Activated CD4-positive, alpha-beta T cell treated with anti-CD3 and anti-CD28 coated beads, Interleukin-2, amount 10 ng/mL, durations not matched to agents 24 days and 14 days (primary cell): ENCODE measurements around the gene MROH2A. TPM values are rescaled to one million over a fixed set of nuclear protein-coding genes. Genes with fewer than 3 reads are reported as not detected.

ENCODE experiments used
- DNase-seq: peaks from one replicate; pipeline ENCODE4 v3.0.0; 2022
- H3K27ac Mint-ChIP-seq: one replicate; pipeline ENCODE4 v1.8.0; 2022; ENCODE audit warnings: mild to moderate bottlenecking, mixed read lengths
- H3K27me3 Mint-ChIP-seq: one replicate; pipeline ENCODE4 v1.8.0; 2022; ENCODE audit warnings: mixed read lengths
- H3K36me3 Mint-ChIP-seq: one replicate; pipeline ENCODE4 v1.8.0; 2022; ENCODE audit warnings: low read depth, mild to moderate bottlenecking, mixed read lengths
- H3K4me1 Mint-ChIP-seq: one replicate; pipeline ENCODE4 v1.8.0; 2021; ENCODE audit warnings: mixed read lengths
- H3K4me3 Mint-ChIP-seq: one replicate; pipeline ENCODE4 v1.8.0; 2022; ENCODE audit warnings: mild to moderate bottlenecking, moderate library complexity, mixed read lengths
- H3K9me3 Mint-ChIP-seq: one replicate; pipeline ENCODE4 v1.8.0; 2021; ENCODE audit warnings: mixed read lengths
- intact Hi-C: fragments of 100-400 bp; cut with micrococcal nuclease; formaldehyde crosslinking; loops from one replicate; pipeline ENCODE4 v1.15.1; 2023
- total RNA-seq: library from RNA; stranded (reverse); gene quantifications from 2 replicates; pipeline ENCODE4 v1.2.3, GENCODE V29; 2022

The MROH2A gene
- total RNA-seq, 1 donor from 2014 or later: not detected

DNA sequence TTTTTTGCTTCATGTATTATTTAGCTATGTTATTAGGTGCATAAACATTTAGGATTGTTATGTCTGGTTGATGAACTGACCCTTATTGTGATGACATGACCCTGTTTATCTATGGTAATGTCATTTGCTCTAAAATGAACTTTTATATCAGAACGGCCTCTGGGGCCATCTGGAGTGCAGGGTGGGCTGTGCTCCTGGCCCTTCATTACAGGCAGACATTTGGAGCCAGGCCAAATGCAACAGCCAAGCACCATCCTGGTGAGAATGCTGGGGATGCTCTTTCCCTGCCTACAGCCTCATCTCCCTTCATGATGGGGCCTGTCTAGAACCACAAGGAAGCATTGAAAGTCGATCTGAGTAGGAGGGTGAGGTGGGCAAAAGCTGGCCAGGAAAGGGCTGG, 38.2 kb downstream of the MROH2A start:
- DNase-seq: no peak
- no peaks in the 10 kb centered on the region for H3K36me3 Mint-ChIP-seq
- no peaks in the 10 kb centered on the region for H3K4me1 Mint-ChIP-seq
- H3K9me3 Mint-ChIP-seq: no peaks in the 10 kb centered on the region
- H3K27ac Mint-ChIP-seq: no peak overlapping the region
- intact Hi-C loops: no loop called here
- peaks cover 10% of the 10 kb centered on the region for H3K27me3 Mint-ChIP-seq
- no peak overlapping the region for H3K4me3 Mint-ChIP-seq

DNA sequence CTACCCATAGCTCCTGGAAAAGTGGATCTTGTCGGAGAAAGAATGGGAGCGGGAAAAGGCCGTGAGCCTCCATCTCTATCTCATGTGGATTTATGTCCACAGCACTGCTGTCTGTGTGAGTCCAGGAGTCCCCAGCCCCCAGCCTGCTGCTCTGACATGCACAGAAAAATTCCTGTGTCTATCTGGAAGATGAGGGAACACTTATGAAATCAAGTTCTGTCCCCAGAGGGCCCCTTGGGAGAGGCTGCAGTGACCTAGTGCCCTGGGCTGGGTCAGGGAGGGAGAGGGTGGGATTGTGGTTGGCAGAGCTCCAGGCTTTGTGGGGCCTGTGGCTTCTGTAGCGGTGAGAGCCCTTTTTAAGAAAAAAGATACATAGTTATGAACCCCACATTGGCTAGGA, 38.6 kb downstream of the MROH2A start:
- Mint-ChIP-seq H3K4me1 (no peaks in the 10 kb centered on the region), H3K4me3 (no peak overlapping the region), H3K27me3 (peaks cover 10% of the 10 kb centered on the region), H3K27ac (no peak overlapping the region), H3K36me3 (no peaks in the 10 kb centered on the region), H3K9me3 (no peaks in the 10 kb centered on the region)
- intact Hi-C loops: no loop called here
- DNase-seq: no peak

DNA sequence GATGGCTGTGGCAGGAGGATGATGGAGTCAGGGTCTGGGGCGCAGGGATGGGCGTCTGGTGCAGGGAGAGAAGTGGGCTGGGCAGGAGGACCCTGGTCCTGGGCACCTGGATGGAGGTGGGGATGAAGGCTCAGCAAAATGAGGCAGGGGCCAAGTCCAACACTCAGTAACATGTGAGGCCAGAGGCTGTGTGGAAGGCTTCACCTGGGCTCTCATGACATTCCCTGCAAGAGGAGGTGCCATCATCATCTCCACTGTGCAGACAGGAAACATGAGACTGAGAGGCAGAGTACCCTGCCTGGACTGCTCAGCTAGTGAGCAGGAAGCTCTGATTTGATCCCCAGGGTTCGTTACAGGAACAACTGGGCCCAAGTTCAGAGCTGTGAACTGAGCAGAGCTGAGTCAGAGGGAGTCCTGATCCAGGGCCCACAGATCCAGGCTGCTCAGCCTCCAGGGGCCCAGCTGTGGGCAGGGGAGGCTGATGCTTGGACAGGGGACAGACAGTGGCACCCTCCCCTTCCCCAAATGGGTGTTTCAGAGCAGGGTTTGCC, 39.3 kb downstream of the MROH2A start:
- intact Hi-C loops: no loop called here
- Mint-ChIP-seq H3K4me3 (no peak overlapping the region), H3K36me3 (no peaks in the 10 kb centered on the region), H3K4me1 (no peaks in the 10 kb centered on the region), H3K9me3 (no peaks in the 10 kb centered on the region), H3K27ac (no peak overlapping the region), H3K27me3 (peaks cover 10% of the 10 kb centered on the region)
- no peak for DNase-seq

DNA sequence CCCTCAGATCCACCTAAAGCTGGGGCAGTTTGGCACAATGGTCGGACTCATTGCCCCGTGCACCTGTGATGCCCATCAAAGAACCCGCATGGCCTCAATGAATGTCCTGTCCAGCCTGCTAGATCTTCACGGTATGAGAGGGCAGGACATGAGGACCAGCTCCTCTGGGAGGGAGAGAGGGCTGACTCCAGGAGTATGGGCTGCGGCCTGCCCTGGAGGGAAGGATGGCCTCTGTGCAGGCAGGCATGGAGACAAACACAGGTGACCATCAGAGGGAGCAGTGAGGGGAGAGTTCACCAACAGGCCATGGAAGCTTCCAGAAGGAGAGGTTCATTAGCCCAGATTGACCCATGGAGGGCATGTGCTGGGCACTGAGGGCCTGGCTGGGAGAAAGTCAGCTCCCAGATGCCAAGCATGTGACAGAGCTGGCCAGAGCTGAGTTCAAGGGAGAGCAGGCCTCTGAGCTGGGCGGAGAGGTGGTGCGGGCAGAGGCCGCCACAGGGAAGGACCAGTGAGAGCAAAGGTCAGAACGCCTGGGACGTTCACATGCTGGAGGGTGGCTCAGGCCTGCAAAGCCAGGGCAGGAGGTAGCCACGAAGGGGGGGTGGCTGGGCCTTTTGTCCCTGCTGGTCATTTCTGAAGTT, 40.0 kb downstream of the MROH2A start:
- intact Hi-C loops: no loop called here
- Mint-ChIP-seq H3K4me1 (no peaks in the 10 kb centered on the region), H3K27ac (no peak overlapping the region), H3K27me3 (peaks cover 10% of the 10 kb centered on the region), H3K36me3 (no peaks in the 10 kb centered on the region), H3K9me3 (no peaks in the 10 kb centered on the region), H3K4me3 (no peak overlapping the region)
- DNase-seq: no peak

DNA sequence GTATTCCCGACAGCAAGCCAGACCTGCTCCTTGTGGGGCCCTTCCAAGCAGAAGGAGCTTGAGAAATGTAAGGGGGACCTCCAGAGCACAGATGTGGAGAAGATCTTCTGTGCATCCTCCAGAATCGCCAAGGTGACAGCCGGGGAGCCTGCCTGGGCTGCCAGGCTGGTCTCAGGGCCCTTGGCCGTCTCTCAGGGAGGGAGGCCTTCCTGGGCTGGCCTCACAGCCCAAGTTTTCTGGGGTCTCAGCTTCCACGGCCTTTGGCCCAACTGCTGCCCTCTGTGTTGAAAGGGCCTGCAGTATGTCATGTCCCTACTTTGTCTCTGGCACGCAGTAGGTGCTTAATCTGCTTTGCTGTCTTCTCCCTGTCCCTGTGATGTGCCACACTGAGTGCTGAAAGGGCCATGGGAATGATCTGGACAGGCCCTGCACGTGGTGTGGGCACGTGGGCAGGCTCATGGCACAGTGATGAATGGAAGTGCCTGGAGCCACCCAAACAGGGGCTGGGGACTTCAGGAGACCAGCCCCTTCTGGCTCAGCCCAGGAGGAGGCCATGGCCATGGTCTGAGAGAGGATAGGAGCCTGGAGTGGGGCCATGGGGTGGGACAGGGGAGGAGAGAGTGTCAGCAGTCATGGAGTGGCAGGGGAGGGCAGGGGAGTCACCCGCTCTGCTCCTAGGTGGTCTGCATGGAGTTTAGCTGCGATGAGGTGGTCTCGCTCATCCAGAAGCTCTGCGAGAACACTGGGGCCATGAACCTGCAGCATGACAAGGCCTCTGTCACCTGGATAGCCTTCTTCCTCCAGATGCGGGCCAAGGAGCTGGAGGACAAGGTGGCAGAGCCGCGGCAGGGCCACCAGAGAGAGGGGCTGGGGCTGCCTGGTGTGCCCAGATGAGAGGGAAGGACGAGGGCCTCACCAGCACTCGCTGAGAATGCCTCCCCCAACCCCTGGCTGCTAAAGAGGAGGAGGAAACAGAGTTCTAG, 40.8 kb downstream of the MROH2A start:
- intact Hi-C loops: no loop called here
- Mint-ChIP-seq H3K9me3 (no peaks in the 10 kb centered on the region), H3K36me3 (no peaks in the 10 kb centered on the region), H3K4me3 (no peak overlapping the region), H3K27me3 (peaks cover 8% of the 10 kb centered on the region), H3K4me1 (no peaks in the 10 kb centered on the region), H3K27ac (no peak overlapping the region)
- no peak for DNase-seq

DNA sequence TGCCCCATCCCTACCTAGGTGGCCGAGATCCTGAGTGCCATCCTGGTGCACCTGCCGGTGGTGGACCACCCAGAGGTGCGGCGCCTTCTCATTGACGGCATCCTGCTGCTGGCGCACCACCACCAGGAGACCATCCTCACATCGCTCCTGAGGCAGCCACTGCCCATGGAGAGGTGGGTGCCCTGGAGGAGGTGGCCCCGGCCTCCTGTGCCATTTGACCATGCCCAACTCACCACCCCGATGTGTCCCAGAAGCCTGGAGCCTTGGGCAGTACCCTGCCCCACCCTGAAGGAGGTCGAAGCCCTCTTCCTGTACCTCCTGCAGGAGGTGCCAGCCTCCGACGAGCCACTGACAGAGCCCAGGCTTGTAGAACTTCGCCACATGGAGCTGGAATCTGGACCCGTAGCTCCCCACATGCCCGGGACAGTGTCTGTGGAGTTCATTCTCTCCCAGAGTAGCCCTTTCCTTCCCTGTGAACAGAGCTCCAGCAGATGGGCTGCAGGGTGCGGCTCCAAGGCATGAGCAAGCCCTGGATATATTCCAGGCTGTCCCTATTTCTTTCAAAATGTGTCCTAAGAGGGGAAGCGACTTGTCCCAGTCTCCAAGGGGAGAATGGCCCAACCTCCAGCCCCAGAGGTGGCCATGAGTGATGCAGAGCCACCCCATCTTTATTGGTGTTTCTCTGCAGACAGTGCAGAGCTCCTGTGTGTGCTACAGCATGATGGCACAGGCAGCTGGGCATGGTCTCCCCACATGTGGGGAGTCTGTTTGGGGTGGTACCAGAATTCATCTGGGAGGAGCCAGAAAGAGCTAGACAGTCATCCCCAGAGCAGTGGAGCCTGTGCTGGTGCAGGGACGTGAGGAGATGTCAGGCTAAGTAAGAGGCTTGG, 42.0 kb downstream of the MROH2A start:
- Mint-ChIP-seq H3K4me3 (no peak overlapping the region), H3K36me3 (no peaks in the 10 kb centered on the region), H3K27ac (no peak overlapping the region), H3K27me3 (peaks cover 8% of the 10 kb centered on the region), H3K9me3 (no peaks in the 10 kb centered on the region), H3K4me1 (no peaks in the 10 kb centered on the region)
- no peak for DNase-seq
- intact Hi-C loops: no loop called here

DNA sequence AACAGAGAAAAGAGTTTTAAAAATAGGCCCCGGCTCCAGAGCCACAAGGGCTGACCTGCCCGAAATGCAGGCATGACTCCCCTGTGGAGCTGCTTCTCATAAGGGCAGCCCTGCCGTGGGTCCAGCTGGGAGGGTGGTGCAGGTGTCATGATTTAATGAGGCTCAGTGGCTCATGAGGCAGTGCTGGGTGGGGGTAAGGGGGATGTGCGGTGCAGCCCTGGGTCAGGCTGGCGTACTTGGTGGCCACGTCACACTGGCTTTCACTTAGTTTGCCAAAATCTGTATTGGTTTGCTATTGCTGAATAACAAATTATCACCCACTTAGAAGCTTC, 42.6 kb downstream of the MROH2A start:
- intact Hi-C loops: no loop called here
- H3K27ac Mint-ChIP-seq: no peak overlapping the region
- no peak for DNase-seq
- no peak overlapping the region for H3K4me3 Mint-ChIP-seq
- H3K36me3 Mint-ChIP-seq: no peaks in the 10 kb centered on the region
- no peaks in the 10 kb centered on the region for H3K4me1 Mint-ChIP-seq
- peaks cover 13% of the 10 kb centered on the region for H3K27me3 Mint-ChIP-seq
- H3K9me3 Mint-ChIP-seq: no peaks in the 10 kb centered on the region

DNA sequence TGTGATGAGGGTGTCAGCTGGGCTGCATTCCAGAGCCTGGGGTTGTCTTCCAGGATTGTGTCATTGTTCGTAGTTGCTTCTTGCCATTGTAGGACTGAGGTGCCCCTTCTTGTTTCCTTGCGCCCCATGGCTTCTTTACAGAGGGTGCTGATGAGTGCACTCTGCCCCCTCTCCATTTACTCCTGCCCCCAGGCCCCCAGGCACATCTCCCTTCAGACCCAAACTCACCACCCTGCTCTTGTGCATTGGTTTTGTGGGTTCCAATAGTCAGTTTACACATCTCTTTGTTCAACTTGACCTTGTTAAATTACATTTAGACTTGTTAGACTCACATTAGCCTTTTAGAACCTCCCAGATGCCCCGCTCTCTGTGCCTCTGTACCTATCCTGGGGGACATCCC, 43.1 kb downstream of the MROH2A start:
- no peaks in the 10 kb centered on the region for H3K9me3 Mint-ChIP-seq
- intact Hi-C loops: no loop called here
- H3K27me3 Mint-ChIP-seq: peaks cover 12% of the 10 kb centered on the region
- no peak for DNase-seq
- H3K27ac Mint-ChIP-seq: no peak overlapping the region
- H3K4me3 Mint-ChIP-seq: no peak overlapping the region
- no peaks in the 10 kb centered on the region for H3K4me1 Mint-ChIP-seq
- H3K36me3 Mint-ChIP-seq: no peaks in the 10 kb centered on the region

DNA sequence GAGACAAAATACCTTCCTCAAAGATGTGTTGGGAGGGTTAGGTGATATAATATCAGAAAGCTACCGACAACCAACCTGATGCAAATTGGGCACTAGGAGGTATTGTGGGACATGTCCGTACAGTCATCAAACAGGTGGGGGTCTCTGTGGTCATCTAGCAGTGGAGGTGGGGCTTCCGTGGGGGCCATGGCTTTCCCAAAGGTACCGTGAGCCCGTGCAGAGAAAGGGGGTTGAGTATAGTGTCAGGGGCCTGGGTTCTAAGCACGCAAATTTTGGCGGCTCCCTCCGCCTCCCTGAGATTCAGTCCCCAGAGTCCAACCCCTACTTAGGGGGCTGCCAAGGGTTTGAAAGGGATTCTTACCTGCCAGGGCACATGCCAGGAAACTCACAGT, 43.6 kb downstream of the MROH2A start:
- no peaks in the 10 kb centered on the region for H3K36me3 Mint-ChIP-seq
- H3K4me1 Mint-ChIP-seq: no peaks in the 10 kb centered on the region
- intact Hi-C loops: no loop called here
- peaks cover 11% of the 10 kb centered on the region for H3K27me3 Mint-ChIP-seq
- H3K27ac Mint-ChIP-seq: no peak overlapping the region
- H3K9me3 Mint-ChIP-seq: no peaks in the 10 kb centered on the region
- H3K4me3 Mint-ChIP-seq: no peak overlapping the region
- no peak for DNase-seq

DNA sequence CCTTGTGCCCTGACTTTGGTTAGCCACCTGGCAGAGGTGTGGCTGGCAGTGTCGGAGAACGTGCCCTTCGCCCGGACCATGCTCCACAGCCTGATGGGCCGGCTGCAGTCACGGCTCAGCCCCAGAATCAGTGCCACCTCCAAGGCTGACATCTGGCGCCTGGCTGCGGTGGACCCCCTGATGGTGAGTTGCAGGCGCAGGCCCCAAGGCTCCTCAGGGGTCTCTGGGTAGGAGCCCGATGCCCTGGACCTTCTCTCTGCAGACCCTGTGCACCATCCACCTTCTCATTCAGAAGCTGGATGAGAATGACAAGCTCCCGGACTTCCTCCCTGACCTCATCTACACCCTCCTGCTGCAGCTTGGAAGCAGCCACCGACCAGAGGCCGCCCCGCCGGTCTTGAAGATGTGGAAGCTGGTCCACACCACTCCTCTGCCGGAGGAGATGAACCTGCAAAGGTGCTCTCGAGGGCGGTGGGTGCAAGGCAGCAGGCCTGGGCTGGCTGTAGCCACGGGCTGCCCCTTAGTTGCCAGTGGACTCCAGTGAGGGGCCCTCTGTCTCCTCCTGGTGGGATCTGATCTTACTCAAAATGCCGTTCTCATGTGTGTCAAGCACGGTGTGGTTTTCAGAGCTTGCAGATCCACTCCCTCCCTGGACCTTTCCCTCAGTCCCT, 44.1 kb downstream of the MROH2A start:
- H3K4me1 Mint-ChIP-seq: no peaks in the 10 kb centered on the region
- DNase-seq: no peak
- intact Hi-C loops: no loop called here

DNA sequence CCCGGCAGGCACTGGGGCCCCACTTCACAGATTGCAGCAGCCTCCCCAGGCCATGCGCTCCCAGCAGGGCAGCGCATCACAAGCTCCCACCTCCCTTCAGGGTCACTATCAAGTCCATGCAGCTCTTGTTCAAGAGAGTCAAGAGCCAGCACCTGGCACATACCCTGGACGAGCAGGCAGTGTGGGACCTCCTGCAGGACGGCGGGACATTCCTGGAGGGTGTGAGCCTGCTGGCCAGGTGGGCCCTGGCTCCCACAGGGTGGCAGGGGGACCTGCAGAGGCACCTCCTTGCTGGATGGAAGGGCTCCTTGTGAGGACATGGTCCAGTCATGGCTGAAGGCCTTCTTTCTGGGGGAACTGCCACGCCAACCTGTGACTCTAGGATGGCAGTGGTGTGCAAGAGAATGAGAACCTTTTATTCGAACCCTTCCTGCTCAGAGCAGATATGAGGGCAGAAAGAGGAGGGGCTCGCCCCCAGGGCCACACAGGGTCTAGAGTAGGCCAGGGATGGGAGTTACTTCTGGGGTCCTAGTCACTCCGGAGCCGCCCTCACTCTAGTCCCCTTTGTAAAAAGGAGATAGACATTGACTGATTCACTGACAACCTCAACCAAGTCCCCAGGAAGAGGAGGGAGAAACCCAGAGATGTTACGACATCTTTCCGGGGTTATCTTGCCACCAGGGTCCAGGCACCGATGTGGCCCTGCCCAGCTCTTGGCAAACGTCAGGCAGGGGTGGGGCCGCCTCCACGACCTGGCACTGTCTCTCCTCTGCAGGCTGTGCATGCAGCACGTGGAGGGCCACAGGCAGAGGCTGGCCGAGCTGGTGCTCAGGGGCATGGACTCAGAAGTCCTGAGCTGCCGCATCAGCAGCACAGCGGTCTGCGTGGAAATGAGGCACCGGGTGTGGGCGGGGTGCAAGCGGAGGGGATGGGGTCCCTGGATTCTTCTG, 44.9 kb downstream of the MROH2A start:
- H3K9me3 Mint-ChIP-seq: no peaks in the 10 kb centered on the region
- H3K4me3 Mint-ChIP-seq: no peak overlapping the region
- H3K27ac Mint-ChIP-seq: no peak overlapping the region
- intact Hi-C loops: no loop called here
- H3K36me3 Mint-ChIP-seq: no peaks in the 10 kb centered on the region
- H3K27me3 Mint-ChIP-seq: peaks cover 11% of the 10 kb centered on the region
- DNase-seq: no peak
- H3K4me1 Mint-ChIP-seq: no peaks in the 10 kb centered on the region

More for the DNA sequence above, 44.1 kb downstream of the MROH2A start:
- H3K4me3 Mint-ChIP-seq: no peak overlapping the region
- H3K9me3 Mint-ChIP-seq: no peaks in the 10 kb centered on the region
- peaks cover 11% of the 10 kb centered on the region for H3K27me3 Mint-ChIP-seq
- no peaks in the 10 kb centered on the region for H3K36me3 Mint-ChIP-seq
- H3K27ac Mint-ChIP-seq: no peak overlapping the region

DNA sequence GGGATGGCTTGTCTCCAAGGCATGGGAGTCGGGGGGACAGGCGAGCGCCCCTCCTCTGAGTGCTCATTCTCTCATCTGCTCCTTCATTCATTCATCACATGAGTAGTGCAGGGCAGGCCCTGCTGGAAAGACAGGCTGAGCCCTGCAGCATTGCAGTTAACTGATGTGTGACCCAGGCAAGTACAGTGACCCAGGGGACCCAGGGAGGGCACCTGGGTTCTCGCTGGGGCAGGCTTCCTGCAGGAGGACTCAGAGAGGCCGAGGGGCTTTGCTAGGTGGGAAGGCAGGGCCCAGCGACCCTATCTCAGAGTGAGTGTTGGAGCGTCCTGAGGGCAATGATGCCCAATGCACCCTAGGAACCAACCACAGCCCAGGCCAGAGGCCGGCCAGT, 45.6 kb downstream of the MROH2A start:
- H3K27ac Mint-ChIP-seq: no peak overlapping the region
- no peak for DNase-seq
- intact Hi-C loops: no loop called here
- no peaks in the 10 kb centered on the region for H3K9me3 Mint-ChIP-seq
- H3K27me3 Mint-ChIP-seq: peaks cover 11% of the 10 kb centered on the region
- no peak overlapping the region for H3K4me3 Mint-ChIP-seq
- H3K36me3 Mint-ChIP-seq: no peaks in the 10 kb centered on the region
- no peaks in the 10 kb centered on the region for H3K4me1 Mint-ChIP-seq
